ENCODE results near the gene FOXP1. TPM values are rescaled to one million over a fixed set of nuclear protein-coding genes. Genes with fewer than 3 reads are reported as not detected.

The FOXP1 gene
- total RNA-seq, 1 experiment from 2014 or later: 2.9 TPM

DNA sequence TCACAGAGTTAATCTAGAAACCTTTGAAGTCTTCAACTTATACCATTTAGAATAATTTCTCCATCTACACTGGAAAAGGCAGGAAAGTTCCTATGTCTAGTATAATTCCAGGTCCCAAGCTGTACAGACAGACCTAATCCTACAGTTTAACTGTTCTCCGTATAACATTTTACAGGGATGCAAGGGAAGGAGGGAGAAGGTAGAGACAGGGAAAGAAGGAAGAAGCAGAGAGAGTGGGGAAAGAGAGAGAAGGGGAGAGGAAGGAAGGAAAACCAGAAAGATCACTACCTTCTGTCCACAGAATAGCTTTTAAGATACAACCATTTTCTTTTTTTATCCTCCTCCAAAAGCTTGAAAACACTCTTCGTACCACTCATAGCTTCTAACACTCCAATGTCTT, 185.8 kb downstream of the FOXP1 start:
- TF ChIP-seq, protein P1, sequence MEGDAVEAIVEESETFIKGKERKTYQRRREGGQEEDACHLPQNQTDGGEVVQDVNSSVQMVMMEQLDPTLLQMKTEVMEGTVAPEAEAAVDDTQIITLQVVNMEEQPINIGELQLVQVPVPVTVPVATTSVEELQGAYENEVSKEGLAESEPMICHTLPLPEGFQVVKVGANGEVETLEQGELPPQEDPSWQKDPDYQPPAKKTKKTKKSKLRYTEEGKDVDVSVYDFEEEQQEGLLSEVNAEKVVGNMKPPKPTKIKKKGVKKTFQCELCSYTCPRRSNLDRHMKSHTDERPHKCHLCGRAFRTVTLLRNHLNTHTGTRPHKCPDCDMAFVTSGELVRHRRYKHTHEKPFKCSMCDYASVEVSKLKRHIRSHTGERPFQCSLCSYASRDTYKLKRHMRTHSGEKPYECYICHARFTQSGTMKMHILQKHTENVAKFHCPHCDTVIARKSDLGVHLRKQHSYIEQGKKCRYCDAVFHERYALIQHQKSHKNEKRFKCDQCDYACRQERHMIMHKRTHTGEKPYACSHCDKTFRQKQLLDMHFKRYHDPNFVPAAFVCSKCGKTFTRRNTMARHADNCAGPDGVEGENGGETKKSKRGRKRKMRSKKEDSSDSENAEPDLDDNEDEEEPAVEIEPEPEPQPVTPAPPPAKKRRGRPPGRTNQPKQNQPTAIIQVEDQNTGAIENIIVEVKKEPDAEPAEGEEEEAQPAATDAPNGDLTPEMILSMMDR (IDR thresholded peaks at IDR 0.05): no peak
- TF ChIP-seq, protein P2, sequence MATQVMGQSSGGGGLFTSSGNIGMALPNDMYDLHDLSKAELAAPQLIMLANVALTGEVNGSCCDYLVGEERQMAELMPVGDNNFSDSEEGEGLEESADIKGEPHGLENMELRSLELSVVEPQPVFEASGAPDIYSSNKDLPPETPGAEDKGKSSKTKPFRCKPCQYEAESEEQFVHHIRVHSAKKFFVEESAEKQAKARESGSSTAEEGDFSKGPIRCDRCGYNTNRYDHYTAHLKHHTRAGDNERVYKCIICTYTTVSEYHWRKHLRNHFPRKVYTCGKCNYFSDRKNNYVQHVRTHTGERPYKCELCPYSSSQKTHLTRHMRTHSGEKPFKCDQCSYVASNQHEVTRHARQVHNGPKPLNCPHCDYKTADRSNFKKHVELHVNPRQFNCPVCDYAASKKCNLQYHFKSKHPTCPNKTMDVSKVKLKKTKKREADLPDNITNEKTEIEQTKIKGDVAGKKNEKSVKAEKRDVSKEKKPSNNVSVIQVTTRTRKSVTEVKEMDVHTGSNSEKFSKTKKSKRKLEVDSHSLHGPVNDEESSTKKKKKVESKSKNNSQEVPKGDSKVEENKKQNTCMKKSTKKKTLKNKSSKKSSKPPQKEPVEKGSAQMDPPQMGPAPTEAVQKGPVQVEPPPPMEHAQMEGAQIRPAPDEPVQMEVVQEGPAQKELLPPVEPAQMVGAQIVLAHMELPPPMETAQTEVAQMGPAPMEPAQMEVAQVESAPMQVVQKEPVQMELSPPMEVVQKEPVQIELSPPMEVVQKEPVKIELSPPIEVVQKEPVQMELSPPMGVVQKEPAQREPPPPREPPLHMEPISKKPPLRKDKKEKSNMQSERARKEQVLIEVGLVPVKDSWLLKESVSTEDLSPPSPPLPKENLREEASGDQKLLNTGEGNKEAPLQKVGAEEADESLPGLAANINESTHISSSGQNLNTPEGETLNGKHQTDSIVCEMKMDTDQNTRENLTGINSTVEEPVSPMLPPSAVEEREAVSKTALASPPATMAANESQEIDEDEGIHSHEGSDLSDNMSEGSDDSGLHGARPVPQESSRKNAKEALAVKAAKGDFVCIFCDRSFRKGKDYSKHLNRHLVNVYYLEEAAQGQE (IDR thresholded peaks at IDR 0.05; ENCODE audit: insufficient read depth in 1 of 2, low read depth in 2 of 2, low read length in 1 of 2): no peak
- TF ChIP-seq TCF7L2 (IDR thresholded peaks at IDR 0.05; ENCODE audit: low read depth, low read length) (no peak), POLR2AphosphoS5 (IDR thresholded peaks at IDR 0.05; ENCODE audit: low read depth, low read length) (no peak), SIN3A (IDR thresholded peaks at IDR 0.05; ENCODE audit: borderline replicate concordance, insufficient read depth, low read depth, low read length) (no peak)
- in situ Hi-C loops (cut with HindIII; ENCODE audit: low pct_unique_long_range_greater_than_20kb, low sequenced_read_pairs): no loop called here
- intact Hi-C loops (cut with micrococcal nuclease; ENCODE audit: unreplicated experiment): no loop called here
- no peaks in the 10 kb centered on the region for H3K9me3 ChIP-seq (ENCODE audit: control insufficient read depth, insufficient read depth, low read depth, low read length)
- ChIA-PET POLR2A (no interaction called here), CTCF (interaction anchor here (0.6 kb wide), 1 partner anchor 341 kb away, joined by 3 read pairs; no protein-coding TSS in a partner anchor)
- no peak for DNase-seq (ENCODE audit: low read depth, low spot score)
- H3K27ac ChIP-seq (ENCODE audit: low read length): no peak overlapping the region
- BruUV-seq (replicated peaks): no TSS peak
- no peak overlapping the region for H3K4me3 ChIP-seq (ENCODE audit: low read depth in 2 of 2, low read length in 2 of 2)
- H3K4me1 ChIP-seq (ENCODE audit: control insufficient read depth, insufficient read depth, low read length): no peaks in the 10 kb centered on the region
- ATAC-seq: no peak
- no peaks in the 10 kb centered on the region for H3K36me3 ChIP-seq (ENCODE audit: control insufficient read depth, insufficient read depth, low read length)
- no peaks in the 10 kb centered on the region for H3K27me3 ChIP-seq (ENCODE audit: control insufficient read depth, insufficient read depth, low read length)

DNA sequence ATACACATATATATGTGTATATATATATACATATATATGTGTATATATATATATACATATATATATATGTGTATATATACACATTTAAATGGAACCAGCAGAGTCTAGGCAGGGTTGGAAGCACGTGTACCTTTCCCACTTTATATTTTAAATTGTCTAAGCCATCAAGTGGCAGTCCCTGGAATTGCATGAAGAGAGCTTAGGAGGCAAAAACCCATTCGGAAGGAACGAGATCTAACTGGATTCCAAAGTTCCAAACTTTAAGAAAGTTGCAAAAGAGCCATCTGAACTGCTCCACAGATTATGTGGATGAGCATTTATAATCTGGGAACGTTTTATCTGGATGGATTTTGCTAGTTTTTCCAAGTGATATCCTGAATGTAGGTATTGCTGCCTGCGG, 186.5 kb downstream of the FOXP1 start:
- Histone ChIP-seq H3K27me3 (ENCODE audit: control insufficient read depth, insufficient read depth, low read length) (no peaks in the 10 kb centered on the region), H3K4me3 (ENCODE audit: low read depth in 2 of 2, low read length in 2 of 2) (no peak overlapping the region), H3K36me3 (ENCODE audit: control insufficient read depth, insufficient read depth, low read length) (no peaks in the 10 kb centered on the region), H3K27ac (ENCODE audit: low read length) (no peak overlapping the region), H3K9me3 (ENCODE audit: control insufficient read depth, insufficient read depth, low read depth, low read length) (no peaks in the 10 kb centered on the region), H3K4me1 (ENCODE audit: control insufficient read depth, insufficient read depth, low read length) (no peaks in the 10 kb centered on the region)
- TF ChIP-seq, protein P1 (IDR thresholded peaks at IDR 0.05): peak; percentile 50
- TF ChIP-seq, protein P2 (IDR thresholded peaks at IDR 0.05; ENCODE audit: insufficient read depth in 1 of 2, low read depth in 2 of 2, low read length in 1 of 2): no peak
- in situ Hi-C loops (cut with HindIII; ENCODE audit: low pct_unique_long_range_greater_than_20kb, low sequenced_read_pairs) (no loop called here), intact Hi-C loops (cut with micrococcal nuclease; ENCODE audit: unreplicated experiment) (no loop called here)
- POLR2A ChIA-PET: no interaction called here
- peak; percentile 5 for DNase-seq (ENCODE audit: low read depth, low spot score)
- CTCF ChIA-PET: interaction anchor here (0.6 to 0.7 kb wide), 2 partner anchors 256 to 340 kb away, joined by 3 read pairs; no protein-coding TSS in a partner anchor
- BruUV-seq (replicated peaks): no TSS peak
- ATAC-seq: no peak

Measured in Panc1 (cell line).